ENCODE measurements around the gene LRBA. TPM values are rescaled to one million over a fixed set of nuclear protein-coding genes. Genes with fewer than 3 reads are reported as not detected.

Gene LRBA
- total and polyA plus RNA-seq, 9 of the 15 experiments (the other 6 are each of a cell fraction or from before 2014, with no cell fraction given): 24.2 to 88.7 (median 59.7) TPM

- DNase-seq (ENCODE audit: extremely low read depth in 1 of 4, low spot score in 3 of 4): no peak
- Histone ChIP-seq H3K9me3 (replicated peaks; ENCODE audit: control insufficient read depth, insufficient read depth, low read depth, low read length) (no peaks in the 10 kb centered on the region), H3K9me1 (ENCODE audit: control insufficient read depth, insufficient read depth, low read length) (no peaks in the 10 kb centered on the region), H3K36me3 (ENCODE audit: control insufficient read depth, insufficient read depth, low read length) (peaks cover 19% of the 10 kb centered on the region), H3K4me1 (replicated peaks in 1 of 2; ENCODE audit: control insufficient read depth in 2 of 2, insufficient read depth in 2 of 2, low read length in 2 of 2) (no peaks in the 10 kb centered on the region), H2AFZ (ENCODE audit: low read depth, low read length) (no peak overlapping the region), H3K4me3 (no peak overlapping the region), H3K9ac (ENCODE audit: insufficient read depth in 1 of 2, low read depth in 2 of 2, low read length in 2 of 2) (no peak overlapping the region), H3K79me2 (ENCODE audit: control insufficient read depth, insufficient read depth, low read length) (no peaks in the 10 kb centered on the region), H3K27ac (ENCODE audit: extremely low read depth, low read depth, low read length) (no peak overlapping the region), H3K4me2 (ENCODE audit: insufficient read depth, low read length) (no peak overlapping the region), H3K27me3 (ENCODE audit: control insufficient read depth in 2 of 2, insufficient read depth in 2 of 2, low read length in 2 of 2) (no peaks in the 10 kb centered on the region), H4K20me1 (replicated peaks; ENCODE audit: control insufficient read depth, insufficient read depth, low read length) (no peaks in the 10 kb centered on the region)
- TF ChIP-seq SP1 (CRISPR knock-in tag; IDR thresholded peaks at IDR 0.05) (no peak), ZNF512 (tag; IDR thresholded peaks at IDR 0.05) (peak; percentile 73)
- intact Hi-C loops (cut with micrococcal nuclease) (no loop called here), in situ Hi-C loops (cut with MboI) (no loop called here)
- no peak for ATAC-seq
- ChIA-PET POLR2A (no interaction called here), CTCF (ENCODE audit: low intra/inter-chr PET ratio) (no interaction called here)
- WGBS (ENCODE audit: insufficient coverage, low coverage, missing lambda C conversion rate): 49% methylated on average over 2 of the region's 3 CpGs
- no TSS peak for BruUV-seq (replicated peaks)
- FAIRE-seq: no peak
Measured at GRCh38 chr4:150805183-150806025, 209.7 kb downstream of the LRBA start.

GRCh38 chr4:150801833-150802232, 213.3 kb downstream of the LRBA start:
- H3K9me3 ChIP-seq (replicated peaks; ENCODE audit: control insufficient read depth, insufficient read depth, low read depth, low read length): no peaks in the 10 kb centered on the region
- no peak overlapping the region for H2AFZ ChIP-seq (ENCODE audit: low read depth, low read length)
- ChIA-PET POLR2A (interaction anchor here (1.0 kb wide), 1 partner anchor 13 kb away, joined by 4 read pairs; no protein-coding TSS in a partner anchor), CTCF (ENCODE audit: low intra/inter-chr PET ratio) (no interaction called here)
- no peak overlapping the region for H3K9ac ChIP-seq (ENCODE audit: insufficient read depth in 1 of 2, low read depth in 2 of 2, low read length in 2 of 2)
- H4K20me1 ChIP-seq (replicated peaks; ENCODE audit: control insufficient read depth, insufficient read depth, low read length): no peaks in the 10 kb centered on the region
- no TSS peak for BruUV-seq (replicated peaks)
- no peaks in the 10 kb centered on the region for H3K9me1 ChIP-seq (ENCODE audit: control insufficient read depth, insufficient read depth, low read length)
- no peak overlapping the region for H3K4me2 ChIP-seq (ENCODE audit: insufficient read depth, low read length)
- peaks cover 12% of the 10 kb centered on the region for H3K36me3 ChIP-seq (ENCODE audit: control insufficient read depth, insufficient read depth, low read length)
- intact Hi-C loops (cut with micrococcal nuclease): no loop called here
- no peak overlapping the region for H3K4me3 ChIP-seq
- H3K27ac ChIP-seq (ENCODE audit: extremely low read depth, low read depth, low read length): no peak overlapping the region
- no peak for DNase-seq (ENCODE audit: extremely low read depth in 1 of 4, low spot score in 3 of 4)
- TF ChIP-seq CREM (IDR thresholded peaks at IDR 0.05; ENCODE audit: low read depth) (no peak), BRCA1 (IDR thresholded peaks at IDR 0.05) (no peak), BRCA1 (CRISPR knock-in tag; IDR thresholded peaks at IDR 0.05) (no peak), HCFC1 (IDR thresholded peaks at IDR 0.05; ENCODE audit: low read depth, low read length) (no peak), ZNF57 (CRISPR knock-in tag; IDR thresholded peaks at IDR 0.05) (no peak), GATAD2A (IDR thresholded peaks at IDR 0.05) (no peak), ZFX (CRISPR knock-in tag; IDR thresholded peaks at IDR 0.05) (no peak), HDGF (IDR thresholded peaks at IDR 0.05) (no peak), SMARCA5 (IDR thresholded peaks at IDR 0.05) (no peak), TGIF2 (CRISPR knock-in tag; IDR thresholded peaks at IDR 0.05) (no peak), HOXB6 (CRISPR knock-in tag; IDR thresholded peaks at IDR 0.05; ENCODE audit: borderline replicate concordance) (no peak), LCOR (CRISPR knock-in tag; IDR thresholded peaks at IDR 0.05) (no peak)
- TF ChIP-seq, protein P1, sequence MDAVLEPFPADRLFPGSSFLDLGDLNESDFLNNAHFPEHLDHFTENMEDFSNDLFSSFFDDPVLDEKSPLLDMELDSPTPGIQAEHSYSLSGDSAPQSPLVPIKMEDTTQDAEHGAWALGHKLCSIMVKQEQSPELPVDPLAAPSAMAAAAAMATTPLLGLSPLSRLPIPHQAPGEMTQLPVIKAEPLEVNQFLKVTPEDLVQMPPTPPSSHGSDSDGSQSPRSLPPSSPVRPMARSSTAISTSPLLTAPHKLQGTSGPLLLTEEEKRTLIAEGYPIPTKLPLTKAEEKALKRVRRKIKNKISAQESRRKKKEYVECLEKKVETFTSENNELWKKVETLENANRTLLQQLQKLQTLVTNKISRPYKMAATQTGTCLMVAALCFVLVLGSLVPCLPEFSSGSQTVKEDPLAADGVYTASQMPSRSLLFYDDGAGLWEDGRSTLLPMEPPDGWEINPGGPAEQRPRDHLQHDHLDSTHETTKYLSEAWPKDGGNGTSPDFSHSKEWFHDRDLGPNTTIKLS (IDR thresholded peaks at IDR 0.05; ENCODE audit: borderline replicate concordance, low read depth): no peak
- in situ Hi-C loops (cut with MboI): no loop called here
- H3K79me2 ChIP-seq (ENCODE audit: control insufficient read depth, insufficient read depth, low read length): no peaks in the 10 kb centered on the region
- WGBS (ENCODE audit: insufficient coverage, low coverage, missing lambda C conversion rate): 91% methylated on average over 4 of the region's 4 CpGs
- H3K27me3 ChIP-seq (ENCODE audit: control insufficient read depth in 2 of 2, insufficient read depth in 2 of 2, low read length in 2 of 2): no peaks in the 10 kb centered on the region
- H3K4me1 ChIP-seq (replicated peaks in 1 of 2; ENCODE audit: control insufficient read depth in 2 of 2, insufficient read depth in 2 of 2, low read length in 2 of 2): no peaks in the 10 kb centered on the region
- FAIRE-seq: no peak
- ATAC-seq: no peak

Measured in K562 (cell line).